ENCODE measurements around the gene ASTN1. TPM values are rescaled to one million over a fixed set of nuclear protein-coding genes. Genes with fewer than 3 reads are reported as not detected.

ASTN1 gene
- total and polyA plus RNA-seq, 9 donors, result 3.8 to 8.5 (median 6.2) TPM

DNA sequence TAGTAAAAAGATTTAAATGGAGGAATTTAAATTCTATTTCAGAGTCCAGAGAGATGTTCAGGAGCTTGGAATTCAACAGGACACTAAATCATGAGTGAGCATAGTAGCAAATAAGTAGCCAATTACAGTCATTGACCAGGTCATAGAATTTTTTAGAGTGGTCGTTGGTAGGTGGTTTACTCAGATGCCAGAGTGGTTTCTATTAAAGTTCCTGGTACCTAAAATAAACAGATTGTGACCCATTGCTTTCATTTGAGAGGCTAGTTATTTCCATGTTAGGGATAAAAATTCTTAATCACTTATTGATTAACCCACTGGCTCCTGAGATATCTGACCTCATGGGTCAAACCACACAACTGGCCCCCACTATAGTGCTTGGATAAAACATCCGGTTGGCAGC lies 201.3 kb downstream of the ASTN1 start:
- H3K27me3 ChIP-seq (ENCODE audit: control insufficient read depth, insufficient read depth, low read length), result no peaks in the 10 kb centered on the region
- no peaks in the 10 kb centered on the region for H3K36me3 ChIP-seq (ENCODE audit: control insufficient read depth, insufficient read depth, low read length)
- no CpG with 5 or more reads among the region's 2 CpGs for WGBS (ENCODE audit: insufficient coverage)

DNA sequence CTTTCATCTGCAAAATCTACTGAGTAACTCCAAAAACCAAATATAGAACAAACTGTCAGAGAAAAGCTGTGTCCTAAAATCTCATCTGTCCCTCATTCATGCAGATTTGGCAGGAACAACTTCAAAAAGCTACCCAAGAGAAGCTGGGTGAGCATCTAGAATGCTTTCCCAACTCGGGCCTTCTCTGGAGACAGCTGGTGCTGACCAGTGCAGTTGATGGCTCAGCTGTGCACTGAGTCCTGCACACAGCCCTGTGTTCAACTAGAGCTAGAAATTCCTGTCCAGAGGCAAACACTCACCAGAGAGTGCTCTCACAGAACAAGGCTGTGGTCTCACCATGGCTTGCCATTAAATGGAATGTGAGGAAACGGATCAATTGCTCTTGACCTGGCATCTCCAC lies 202.8 kb downstream of the ASTN1 start:
- no peak for DNase-seq
- 86% methylated on average over 2 of the region's 2 CpGs for WGBS (ENCODE audit: insufficient coverage)
- H3K9me3 ChIP-seq (replicated peaks; ENCODE audit: control insufficient read depth, low read depth, low read length), result no peaks in the 10 kb centered on the region
- no peak overlapping the region for H3K4me3 ChIP-seq (ENCODE audit: low read length)
- H3K27me3 ChIP-seq (ENCODE audit: control insufficient read depth, insufficient read depth, low read length), result no peaks in the 10 kb centered on the region
- H3K27ac ChIP-seq (ENCODE audit: low read length), result no peak overlapping the region
- no peaks in the 10 kb centered on the region for H3K4me1 ChIP-seq (ENCODE audit: control insufficient read depth, insufficient read depth, low read length)
- H3K36me3 ChIP-seq (ENCODE audit: control insufficient read depth, insufficient read depth, low read length), result no peaks in the 10 kb centered on the region

More for the DNA sequence above, 201.3 kb downstream of the ASTN1 start:
- Histone ChIP-seq H3K4me3 (ENCODE audit: low read length) (no peak overlapping the region), H3K27ac (ENCODE audit: low read length) (no peak overlapping the region), H3K9me3 (replicated peaks; ENCODE audit: control insufficient read depth, low read depth, low read length) (no peaks in the 10 kb centered on the region), H3K4me1 (ENCODE audit: control insufficient read depth, insufficient read depth, low read length) (no peaks in the 10 kb centered on the region)
- DNase-seq, result no peak

DNA sequence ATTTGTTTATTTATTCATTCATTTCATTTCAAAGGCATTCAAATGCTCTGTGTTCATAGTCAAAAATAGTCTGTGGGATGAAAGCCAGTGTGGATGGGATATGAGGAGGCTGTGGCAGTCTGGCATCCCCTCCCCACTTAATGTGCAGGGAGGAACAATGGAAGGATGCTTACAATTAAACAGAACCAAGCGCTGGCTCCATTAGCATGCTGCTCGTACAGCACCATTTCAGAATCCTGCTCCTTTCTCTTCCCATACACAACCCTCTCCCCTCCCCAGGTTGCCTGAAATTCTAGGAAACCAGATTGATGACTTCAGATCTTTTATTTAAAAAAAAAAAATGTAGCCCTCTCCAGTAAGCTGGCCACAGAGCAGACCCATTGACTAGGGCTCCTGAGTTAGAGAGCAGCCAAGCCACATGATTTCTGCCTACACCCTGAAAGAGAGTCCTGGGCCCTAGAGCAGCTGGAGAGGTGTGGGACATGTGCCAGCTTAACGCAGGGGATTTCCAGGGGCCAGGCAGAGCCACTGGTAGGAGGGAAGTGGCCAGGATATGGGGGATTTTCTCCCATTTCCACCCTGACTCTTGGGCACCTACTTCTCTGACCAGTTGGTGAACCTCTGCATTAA lies 205.2 kb downstream of the ASTN1 start:
- Histone ChIP-seq H3K27me3 (ENCODE audit: control insufficient read depth, insufficient read depth, low read length) (no peaks in the 10 kb centered on the region), H3K36me3 (ENCODE audit: control insufficient read depth, insufficient read depth, low read length) (no peaks in the 10 kb centered on the region), H3K9me3 (replicated peaks; ENCODE audit: control insufficient read depth, low read depth, low read length) (no peaks in the 10 kb centered on the region), H3K4me1 (ENCODE audit: control insufficient read depth, insufficient read depth, low read length) (no peaks in the 10 kb centered on the region), H3K27ac (ENCODE audit: low read length) (no peak overlapping the region), H3K4me3 (ENCODE audit: low read length) (no peak overlapping the region)
- WGBS (ENCODE audit: insufficient coverage), result 100% methylated on average over 1 of the region's 3 CpGs
- no peak for DNase-seq

DNA sequence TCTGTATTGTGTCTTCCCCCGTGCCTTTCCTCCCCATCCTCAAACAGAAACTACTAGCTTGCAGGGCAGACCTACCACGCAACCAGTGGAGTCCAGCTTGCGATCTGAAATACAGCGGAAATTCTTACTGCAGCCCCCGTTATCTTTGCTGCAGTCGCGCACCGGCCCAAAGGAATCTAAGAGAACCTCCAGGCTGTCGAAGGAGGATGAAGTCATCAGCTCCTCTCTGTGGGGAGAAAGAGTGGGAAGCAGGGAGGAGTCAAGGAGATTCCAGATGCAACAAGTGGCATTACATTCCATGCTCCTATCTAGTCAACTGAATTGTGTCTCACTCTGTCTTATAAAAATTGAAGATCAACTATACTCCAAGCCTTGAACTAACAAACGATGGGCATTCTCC lies 206.9 kb downstream of the ASTN1 start:
- Histone ChIP-seq H3K4me3 (ENCODE audit: low read length) (no peak overlapping the region), H3K27me3 (ENCODE audit: control insufficient read depth, insufficient read depth, low read length) (no peaks in the 10 kb centered on the region), H3K27ac (ENCODE audit: low read length) (no peak overlapping the region), H3K36me3 (ENCODE audit: control insufficient read depth, insufficient read depth, low read length) (no peaks in the 10 kb centered on the region), H3K4me1 (ENCODE audit: control insufficient read depth, insufficient read depth, low read length) (no peaks in the 10 kb centered on the region), H3K9me3 (replicated peaks; ENCODE audit: control insufficient read depth, low read depth, low read length) (no peaks in the 10 kb centered on the region)
- 74% methylated on average over 9 of the region's 10 CpGs for WGBS (ENCODE audit: insufficient coverage)
- no peak for DNase-seq

DNA sequence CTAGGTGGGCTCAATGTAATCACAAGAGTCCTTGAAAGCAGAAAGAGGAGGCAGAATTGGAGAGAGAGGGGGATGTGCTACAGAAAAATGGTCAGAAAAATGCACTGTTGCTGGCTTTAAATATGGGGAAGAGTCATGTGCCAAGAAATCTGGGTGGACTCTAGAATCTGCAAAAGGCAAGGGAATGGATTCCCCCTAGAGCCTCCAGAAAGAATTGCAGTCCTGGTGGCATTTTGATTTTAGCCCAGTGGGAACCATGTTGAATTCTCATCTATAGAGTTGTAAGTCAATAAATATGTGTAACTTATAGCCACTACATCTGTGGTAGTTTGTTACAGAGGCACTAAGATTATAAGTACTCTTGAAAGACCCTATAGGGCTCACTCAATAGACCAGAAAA lies 210.3 kb downstream of the ASTN1 start:
- Histone ChIP-seq H3K36me3 (ENCODE audit: control insufficient read depth, insufficient read depth, low read length) (no peaks in the 10 kb centered on the region), H3K27ac (ENCODE audit: low read length) (no peak overlapping the region), H3K9me3 (replicated peaks; ENCODE audit: control insufficient read depth, low read depth, low read length) (no peaks in the 10 kb centered on the region), H3K4me1 (ENCODE audit: control insufficient read depth, insufficient read depth, low read length) (no peaks in the 10 kb centered on the region), H3K4me3 (ENCODE audit: low read length) (no peak overlapping the region), H3K27me3 (ENCODE audit: control insufficient read depth, insufficient read depth, low read length) (no peaks in the 10 kb centered on the region)
- DNase-seq, result no peak

DNA sequence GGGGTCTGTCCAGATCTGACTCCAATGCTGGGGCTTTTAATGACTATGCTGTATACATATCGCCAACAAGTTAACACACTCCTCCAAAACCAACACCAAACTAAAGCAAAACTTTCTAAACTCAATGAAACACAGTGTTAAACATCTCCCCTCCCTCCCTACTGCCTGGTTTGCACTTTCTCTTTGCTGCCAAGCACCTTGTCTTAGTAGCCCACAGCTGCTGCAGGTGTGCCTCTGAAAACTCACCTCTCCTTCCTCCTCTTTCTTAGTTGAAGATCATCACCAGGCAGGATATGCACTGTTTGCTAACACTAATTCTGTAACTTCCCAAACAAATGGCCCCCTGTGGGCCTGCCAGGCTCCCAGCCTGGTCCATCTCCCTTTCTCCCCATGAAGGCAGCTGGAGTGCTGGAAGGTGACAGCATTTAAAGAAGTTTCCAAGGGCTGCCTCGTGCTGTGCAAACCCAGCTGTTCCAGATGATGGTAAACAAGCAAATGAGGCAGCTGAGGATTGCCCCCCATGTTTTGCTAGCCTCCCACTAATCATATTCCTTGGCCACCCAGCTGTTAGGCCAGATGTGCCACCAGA lies 213.7 kb downstream of the ASTN1 start:
- H3K4me1 ChIP-seq (ENCODE audit: control insufficient read depth, insufficient read depth, low read length), result no peaks in the 10 kb centered on the region

GRCh38 chr1:176949033-176949662 lies 215.4 kb downstream of the ASTN1 start:
- H3K27ac ChIP-seq (ENCODE audit: low read length), result no peak overlapping the region
- no peaks in the 10 kb centered on the region for H3K9me3 ChIP-seq (replicated peaks; ENCODE audit: control insufficient read depth, low read depth, low read length)
- no peak overlapping the region for H3K4me3 ChIP-seq (ENCODE audit: low read length)
- 23% methylated on average over 16 of the region's 17 CpGs for WGBS (ENCODE audit: insufficient coverage)
- no peaks in the 10 kb centered on the region for H3K4me1 ChIP-seq (ENCODE audit: control insufficient read depth, insufficient read depth, low read length)
- H3K36me3 ChIP-seq (ENCODE audit: control insufficient read depth, insufficient read depth, low read length), result no peaks in the 10 kb centered on the region
- H3K27me3 ChIP-seq (ENCODE audit: control insufficient read depth, insufficient read depth, low read length), result no peaks in the 10 kb centered on the region
- peak; percentile 31 for DNase-seq

More for the DNA sequence above, 213.7 kb downstream of the ASTN1 start:
- no peaks in the 10 kb centered on the region for H3K36me3 ChIP-seq (ENCODE audit: control insufficient read depth, insufficient read depth, low read length)
- DNase-seq, result no peak
- no peaks in the 10 kb centered on the region for H3K9me3 ChIP-seq (replicated peaks; ENCODE audit: control insufficient read depth, low read depth, low read length)
- H3K27ac ChIP-seq (ENCODE audit: low read length), result no peak overlapping the region
- no peak overlapping the region for H3K4me3 ChIP-seq (ENCODE audit: low read length)
- WGBS (ENCODE audit: insufficient coverage), result 89% methylated on average over 1 of the region's 2 CpGs
- H3K27me3 ChIP-seq (ENCODE audit: control insufficient read depth, insufficient read depth, low read length), result no peaks in the 10 kb centered on the region

- Histone ChIP-seq H3K4me3 (ENCODE audit: low read length) (no peak overlapping the region), H3K27ac (ENCODE audit: low read length) (no peak overlapping the region), H3K27me3 (ENCODE audit: control insufficient read depth, insufficient read depth, low read length) (no peaks in the 10 kb centered on the region), H3K36me3 (ENCODE audit: control insufficient read depth, insufficient read depth, low read length) (no peaks in the 10 kb centered on the region), H3K9me3 (replicated peaks; ENCODE audit: control insufficient read depth, low read depth, low read length) (no peaks in the 10 kb centered on the region), H3K4me1 (ENCODE audit: control insufficient read depth, insufficient read depth, low read length) (no peaks in the 10 kb centered on the region)
- DNase-seq, result no peak
- no CpG with 5 or more reads among the region's 4 CpGs for WGBS (ENCODE audit: insufficient coverage)
These were observed 219.9 kb downstream of the ASTN1 start for GRCh38 chr1:176944606-176945005.

GRCh38 chr1:176943783-176944182 lies 220.7 kb downstream of the ASTN1 start:
- Histone ChIP-seq H3K4me3 (ENCODE audit: low read length) (no peak overlapping the region), H3K27me3 (ENCODE audit: control insufficient read depth, insufficient read depth, low read length) (no peaks in the 10 kb centered on the region), H3K27ac (ENCODE audit: low read length) (no peak overlapping the region), H3K9me3 (replicated peaks; ENCODE audit: control insufficient read depth, low read depth, low read length) (no peaks in the 10 kb centered on the region), H3K4me1 (ENCODE audit: control insufficient read depth, insufficient read depth, low read length) (no peaks in the 10 kb centered on the region), H3K36me3 (ENCODE audit: control insufficient read depth, insufficient read depth, low read length) (no peaks in the 10 kb centered on the region)
- DNase-seq, result no peak
- WGBS (ENCODE audit: insufficient coverage), result 81% methylated on average over 4 of the region's 4 CpGs

DNA sequence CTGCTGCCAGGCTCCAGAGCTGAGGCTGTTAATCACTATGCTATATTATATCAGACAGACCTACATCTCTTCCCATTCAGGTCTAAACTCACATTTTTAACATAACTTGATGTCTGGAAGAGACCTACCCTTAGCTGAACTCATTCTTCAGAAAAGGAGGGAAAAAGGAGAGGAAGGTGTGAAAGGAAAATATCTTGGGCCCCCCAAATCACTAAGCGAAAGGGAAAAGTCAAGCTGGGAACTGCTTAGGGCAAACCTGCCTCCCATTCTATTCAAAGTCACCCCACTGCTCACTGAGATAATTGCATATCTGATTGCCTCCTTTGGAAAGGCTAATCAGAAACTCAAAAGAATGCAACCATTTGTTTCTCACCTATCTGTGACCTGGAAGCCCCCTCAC lies 222.2 kb downstream of the ASTN1 start:
- Histone ChIP-seq H3K4me3 (ENCODE audit: low read length) (no peak overlapping the region), H3K27ac (ENCODE audit: low read length) (no peak overlapping the region), H3K9me3 (replicated peaks; ENCODE audit: control insufficient read depth, low read depth, low read length) (no peaks in the 10 kb centered on the region), H3K4me1 (ENCODE audit: control insufficient read depth, insufficient read depth, low read length) (no peaks in the 10 kb centered on the region), H3K27me3 (ENCODE audit: control insufficient read depth, insufficient read depth, low read length) (no peaks in the 10 kb centered on the region), H3K36me3 (ENCODE audit: control insufficient read depth, insufficient read depth, low read length) (no peaks in the 10 kb centered on the region)
- no peak for DNase-seq
- WGBS (ENCODE audit: insufficient coverage), result 71% methylated on average over 1 of the region's 1 CpG
